ENCODE data around the gene C4orf17.
"Not testable (repeated sequence)": the region's sequence is repeated elsewhere in the genome, so short reads cannot be mapped to it uniquely, and the experiment has no call there.

C4orf17 gene

DNA sequence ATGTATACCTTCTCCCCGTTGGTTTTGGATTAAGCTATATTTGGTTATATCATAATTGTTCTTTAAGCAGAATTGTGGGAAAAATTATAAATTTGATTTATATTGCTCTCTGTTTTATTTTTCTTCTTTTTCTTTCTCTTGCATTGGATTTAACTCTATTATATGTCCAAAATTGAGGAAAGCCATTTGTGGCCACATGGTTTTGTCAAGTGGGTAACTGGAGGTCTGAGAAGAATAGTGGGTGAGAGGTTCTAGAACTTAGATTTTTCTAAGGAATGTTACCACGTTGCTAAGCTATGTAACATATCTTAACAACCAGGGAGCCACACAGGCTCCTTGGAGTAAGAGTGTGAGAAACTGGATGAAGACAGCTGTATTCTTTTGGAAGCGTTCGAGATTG, at the start of gene C4orf17:
Gene C4orf17, plus strand, starts transcription at position 301 of the 400 bp plus-strand sequence. CDS start 2,061 bp downstream, outside the sequence.
- DNase-seq (ENCODE audit: low read depth in 2 of 2) = no peak

DNA sequence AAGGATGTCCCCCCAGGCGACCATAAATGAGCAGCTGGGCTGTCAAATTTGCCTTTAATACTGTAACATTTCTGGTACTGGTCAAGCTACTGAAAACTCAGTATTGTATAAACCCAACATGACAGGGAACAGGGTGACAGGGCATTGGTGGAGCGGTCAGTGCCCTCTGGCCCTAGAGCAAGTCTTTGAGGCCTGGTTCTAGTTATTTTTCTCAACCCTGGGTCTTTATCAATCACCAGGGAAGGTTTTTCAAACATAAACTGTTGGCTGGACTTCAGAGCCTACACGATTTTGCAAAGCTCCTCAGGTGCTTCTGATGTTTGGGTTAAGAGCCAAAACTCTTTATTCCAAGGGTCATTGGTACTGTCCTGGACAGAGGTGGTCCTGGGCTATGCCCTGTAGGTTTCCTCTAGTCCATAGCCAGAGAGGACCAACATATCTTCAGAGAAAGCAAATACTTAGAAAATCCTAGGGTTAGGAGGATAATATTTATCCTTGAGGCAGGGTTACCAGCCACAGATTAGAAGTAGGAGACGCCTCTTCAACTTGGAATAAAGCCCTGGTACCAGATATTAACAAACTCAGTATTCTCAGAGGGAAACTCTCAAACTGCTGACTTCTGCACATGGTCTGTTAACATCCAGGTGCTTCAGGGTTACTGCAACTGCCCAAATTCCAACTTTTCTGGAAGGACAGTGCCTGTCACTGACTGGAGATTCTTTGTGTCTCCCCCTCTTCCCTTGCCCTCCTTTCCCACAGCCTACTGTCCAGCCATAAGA, 49.0 kb upstream of the C4orf17 start:
- no peak for DNase-seq (ENCODE audit: low read depth in 2 of 2)

DNA sequence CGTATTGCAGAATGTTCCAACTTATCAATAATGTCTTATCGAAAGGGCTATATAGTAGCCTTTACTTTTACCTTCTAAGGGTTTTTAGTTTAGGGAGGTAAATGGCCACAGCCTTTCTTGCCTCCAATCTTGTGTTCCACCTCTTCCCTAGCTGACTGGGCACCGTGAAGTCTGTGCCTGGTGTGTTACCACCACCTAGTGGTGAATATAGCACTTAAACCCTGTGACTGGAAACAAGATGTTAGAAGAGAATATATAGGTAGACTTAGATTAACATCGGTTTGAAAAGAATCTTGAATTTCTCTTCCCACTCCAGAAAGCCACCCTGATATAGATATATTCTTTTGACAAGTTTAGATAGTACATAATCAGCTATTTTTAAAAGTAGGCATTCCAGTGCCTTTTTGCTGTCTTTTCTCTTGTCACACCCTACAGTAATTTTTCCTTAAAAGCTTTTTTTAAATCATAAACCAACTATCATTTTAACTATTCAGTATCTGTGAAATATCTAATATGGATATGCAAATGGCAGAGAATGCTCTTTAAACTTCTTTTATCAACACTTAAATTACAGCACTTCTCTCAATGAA, 47.9 kb upstream of the C4orf17 start:
- DNase-seq (ENCODE audit: low read depth in 2 of 2) = peak in 1 of 2 donors; percentile 8

DNA sequence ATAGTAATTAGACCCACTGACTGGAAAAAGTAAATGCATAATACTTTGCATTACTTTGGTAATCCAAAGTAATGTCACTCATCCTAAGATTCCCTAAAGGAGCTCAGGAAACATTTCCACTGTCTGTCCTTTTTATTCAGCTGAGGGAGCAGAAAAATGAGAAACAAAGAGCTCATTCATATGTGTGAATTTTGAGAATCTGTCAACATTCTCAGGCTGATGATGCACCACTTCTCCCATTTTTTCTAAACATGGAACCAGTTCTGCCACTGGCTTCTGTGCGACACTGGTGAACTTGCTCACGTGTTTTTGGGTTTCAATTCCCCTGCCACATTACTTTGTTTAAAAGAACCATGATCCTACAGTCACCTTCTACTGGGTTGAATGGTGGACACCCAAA, 47.3 kb upstream of the C4orf17 start:
- no peak for DNase-seq (ENCODE audit: low read depth in 2 of 2)

DNA sequence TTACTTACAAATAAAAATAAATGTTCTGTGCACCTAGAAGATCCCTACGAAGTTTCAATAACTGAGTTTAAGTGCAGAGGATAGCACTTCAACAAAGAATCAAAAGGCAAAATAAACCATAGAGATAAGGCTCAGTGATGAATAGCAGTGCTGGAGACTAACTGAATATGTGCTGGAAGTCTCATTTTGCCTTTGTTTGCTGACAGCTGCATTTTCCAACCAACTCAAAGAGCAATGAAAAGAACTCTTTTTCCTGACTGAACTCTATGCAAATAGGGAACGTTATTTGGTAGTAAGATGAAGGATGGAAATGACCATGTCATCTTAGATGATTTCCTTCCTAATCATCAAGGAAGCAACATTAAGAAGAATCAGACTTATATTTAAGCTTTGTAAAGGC, 42.9 kb upstream of the C4orf17 start:
- no peak for DNase-seq (ENCODE audit: low read depth in 2 of 2)

DNA sequence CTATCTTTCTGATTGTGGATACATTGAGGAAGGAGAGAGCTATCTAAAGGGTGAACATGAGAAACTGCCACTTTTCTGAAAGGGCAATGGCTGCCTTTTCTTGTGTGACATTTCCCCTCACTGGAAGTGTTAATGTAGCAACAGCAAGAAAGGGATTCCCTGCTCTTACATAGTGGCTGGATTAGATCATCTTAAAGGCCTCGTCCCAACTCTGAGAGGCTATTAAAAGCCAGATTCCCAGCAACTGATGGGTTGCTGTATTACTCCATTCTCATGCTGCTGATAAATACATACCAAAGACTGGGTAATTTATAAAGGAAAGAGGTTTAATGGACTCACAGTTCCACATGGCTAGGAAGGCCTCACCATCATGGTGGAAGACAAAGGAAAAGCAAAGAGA, 41.9 kb upstream of the C4orf17 start:
- no peak for DNase-seq (ENCODE audit: low read depth in 2 of 2)

- no peak for DNase-seq (ENCODE audit: low read depth in 2 of 2)
Observed at GRCh38 chr4:99471349-99471748, 39.5 kb upstream of the C4orf17 start.

DNA sequence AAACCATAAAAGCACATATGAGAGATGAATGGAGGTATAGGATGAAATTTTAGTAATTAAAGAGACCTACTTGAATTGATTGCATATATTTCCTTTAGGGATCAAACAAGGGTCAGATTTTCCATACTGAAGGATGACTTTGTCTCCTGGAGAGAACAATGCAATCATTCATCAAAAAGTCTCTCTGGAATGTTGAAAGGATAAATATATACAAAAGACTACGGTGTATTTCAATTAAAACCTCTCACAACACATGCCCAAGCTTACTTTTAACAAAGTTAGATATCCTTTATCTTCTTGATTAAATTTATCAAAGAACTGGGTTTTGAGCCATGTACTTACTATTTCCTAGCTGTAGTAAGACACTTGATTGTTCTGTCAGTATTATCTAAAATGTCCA, 38.9 kb upstream of the C4orf17 start:
- DNase-seq (ENCODE audit: low read depth in 2 of 2) = no peak

DNA sequence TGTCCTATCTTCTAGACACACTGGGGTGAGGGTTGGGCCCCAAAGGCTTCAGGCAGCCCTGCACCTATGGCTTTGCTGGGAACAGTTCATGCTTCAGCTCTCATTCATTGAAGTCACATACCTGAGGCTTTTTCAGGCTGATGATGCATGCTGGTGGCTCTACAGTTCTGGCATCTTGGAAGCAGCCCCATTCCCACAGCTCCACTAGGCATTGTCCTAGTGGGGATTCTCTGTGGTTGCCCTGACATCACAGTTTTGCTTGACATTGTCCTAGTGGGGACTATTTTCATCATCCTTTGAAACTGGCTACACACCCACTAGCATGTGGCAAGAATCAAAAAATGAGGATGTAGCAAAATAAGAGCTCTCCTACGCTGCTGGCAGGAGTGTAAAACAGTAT, 37.7 kb upstream of the C4orf17 start:
- DNase-seq (ENCODE audit: low read depth in 2 of 2) = no peak

DNA sequence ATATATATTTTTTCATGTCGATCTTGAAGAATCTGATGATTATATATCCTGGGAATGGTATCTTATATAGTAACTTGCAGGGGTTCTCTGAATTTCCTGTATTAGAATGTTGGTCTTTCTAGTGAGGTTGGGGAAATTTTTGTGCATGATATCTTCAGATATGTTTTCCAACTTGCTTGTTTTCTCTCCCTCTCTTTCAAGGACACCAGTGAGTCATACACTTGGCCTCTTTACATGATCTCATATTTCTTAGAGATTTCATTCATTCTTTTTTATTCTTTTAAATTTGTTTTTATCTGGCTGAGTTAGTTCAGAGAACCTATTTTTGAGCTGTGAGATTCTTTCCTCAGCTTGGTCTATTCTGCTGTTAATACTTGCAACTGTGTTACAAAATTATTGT, 27.2 kb upstream of the C4orf17 start:
- no peak for DNase-seq (ENCODE audit: low read depth in 2 of 2)

- DNase-seq (ENCODE audit: low read depth in 2 of 2) = no peak
Observed at GRCh38 chr4:99485212-99485611, 25.6 kb upstream of the C4orf17 start.

- not testable (repeated sequence) for DNase-seq (ENCODE audit: low read depth in 2 of 2)
Observed at GRCh38 chr4:99486648-99487047, 24.2 kb upstream of the C4orf17 start.

- DNase-seq (ENCODE audit: low read depth in 2 of 2) = no peak
Observed at GRCh38 chr4:99490286-99490685, 20.5 kb upstream of the C4orf17 start.

- no peak for DNase-seq (ENCODE audit: low read depth in 2 of 2)
Observed at GRCh38 chr4:99504804-99505502, 5.9 kb upstream of the C4orf17 start.

- DNase-seq (ENCODE audit: low read depth in 2 of 2) = no peak
Observed at GRCh38 chr4:99506781-99507180, 4.0 kb upstream of the C4orf17 start.

GRCh38 chr4:99507349-99507748, 3.5 kb upstream of the C4orf17 start:
- no peak for DNase-seq (ENCODE audit: low read depth in 2 of 2)

GRCh38 chr4:99507762-99508161, 3.1 kb upstream of the C4orf17 start:
- no peak for DNase-seq (ENCODE audit: low read depth in 2 of 2)

GRCh38 chr4:99518601-99519295, 7.9 kb downstream of the C4orf17 start:
- no peak for DNase-seq (ENCODE audit: low read depth in 2 of 2)

DNA sequence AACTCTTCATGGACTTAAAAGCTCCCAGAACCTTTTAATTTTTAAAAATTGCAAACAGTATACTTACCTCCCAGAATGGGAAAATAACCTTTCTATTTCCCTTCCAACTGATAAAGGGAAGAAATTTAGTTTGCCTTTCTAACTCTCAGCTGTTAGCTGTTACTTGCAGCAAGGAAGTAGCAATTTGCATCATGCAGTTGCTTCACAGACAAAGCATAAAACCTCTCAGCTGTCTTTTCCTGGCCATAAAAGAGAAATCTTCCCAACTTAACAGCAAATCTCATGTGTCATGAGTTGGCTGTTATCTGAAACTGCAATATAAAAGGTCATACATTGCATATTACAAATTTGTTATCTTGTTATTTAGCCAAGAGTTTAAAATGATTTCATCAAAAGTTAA, 18.4 kb downstream of the C4orf17 start:
- DNase-seq (ENCODE audit: low read depth in 2 of 2) = no peak

DNA sequence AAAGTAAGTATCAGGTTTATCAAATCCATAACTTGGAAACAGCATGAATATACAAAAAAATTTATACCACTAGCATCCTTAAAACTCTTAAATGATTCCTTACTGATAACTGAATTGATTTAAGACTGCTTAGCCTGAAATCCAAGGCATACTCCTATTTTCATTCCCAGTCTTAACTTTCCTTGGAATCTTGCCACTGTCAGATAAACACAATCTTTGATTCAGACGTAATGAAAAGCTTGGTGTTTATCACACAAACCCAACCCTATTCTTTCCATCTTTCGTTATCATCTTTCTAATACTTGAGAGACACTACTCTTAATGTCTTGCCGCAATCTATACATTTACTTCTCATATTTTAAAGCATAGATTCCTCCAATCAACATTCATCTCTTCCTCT, 19.1 kb downstream of the C4orf17 start:
- no peak for DNase-seq (ENCODE audit: low read depth in 2 of 2)

- not testable (repeated sequence) for DNase-seq (ENCODE audit: low read depth in 2 of 2)
Observed at GRCh38 chr4:99534699-99535098, 23.9 kb downstream of the C4orf17 start.

DNA sequence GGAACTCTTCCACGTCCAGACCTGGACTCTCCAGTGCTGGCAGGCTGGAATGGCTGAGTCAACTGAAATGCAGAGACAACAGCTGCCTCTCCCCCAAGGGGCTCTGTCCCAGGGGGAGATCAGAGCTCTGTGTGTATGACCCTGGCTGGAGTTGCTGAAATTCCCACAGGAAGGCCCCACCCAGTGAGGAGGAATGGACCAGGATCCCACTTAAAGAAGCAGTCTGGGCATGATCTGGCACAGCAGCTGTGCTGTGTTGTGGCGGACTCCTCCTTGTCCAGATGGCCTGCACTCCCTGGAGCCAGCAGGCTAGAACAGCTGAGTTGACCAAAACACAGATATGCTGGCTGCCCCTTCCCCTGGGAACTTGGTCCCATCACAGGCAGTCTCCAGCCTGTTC, 25.4 kb downstream of the C4orf17 start:
- no peak for DNase-seq (ENCODE audit: low read depth in 2 of 2)

Measured in stimulated activated CD8-positive, alpha-beta memory T cell treated with anti-CD3 and anti-CD28 coated beads, Interleukin-2, amount 100 ng/mL, for 48 hours (primary cell).